OCI-M1 (cell line): ENCODE results near the gene H2BK1.

Source experiments
- DNase-seq: peaks from one replicate; lab custom pipeline; 2025; lab: John Stamatoyannopoulos, UW

The H2BK1 gene

DNA sequence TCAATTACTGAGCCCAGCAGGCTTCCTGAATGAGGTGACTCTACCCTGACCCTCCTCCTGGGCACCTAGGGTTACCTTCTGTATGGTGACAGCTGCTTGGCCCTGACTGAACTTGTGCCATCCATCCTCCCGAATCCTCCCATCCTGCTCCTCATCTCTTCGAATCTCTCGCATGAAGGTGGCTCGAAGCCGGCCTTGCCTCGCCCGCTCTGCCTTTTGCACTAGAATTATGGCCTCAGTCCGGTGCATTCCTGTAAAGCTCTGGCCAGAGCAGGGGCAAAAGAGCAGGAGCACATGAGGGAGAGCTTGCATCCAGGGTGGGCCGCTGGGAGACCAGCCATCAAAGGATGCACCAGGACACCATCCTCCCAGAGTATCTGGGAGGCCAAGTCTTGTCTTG is 7.5 kb downstream of the H2BK1 start:
- DNase-seq = no peak

DNA sequence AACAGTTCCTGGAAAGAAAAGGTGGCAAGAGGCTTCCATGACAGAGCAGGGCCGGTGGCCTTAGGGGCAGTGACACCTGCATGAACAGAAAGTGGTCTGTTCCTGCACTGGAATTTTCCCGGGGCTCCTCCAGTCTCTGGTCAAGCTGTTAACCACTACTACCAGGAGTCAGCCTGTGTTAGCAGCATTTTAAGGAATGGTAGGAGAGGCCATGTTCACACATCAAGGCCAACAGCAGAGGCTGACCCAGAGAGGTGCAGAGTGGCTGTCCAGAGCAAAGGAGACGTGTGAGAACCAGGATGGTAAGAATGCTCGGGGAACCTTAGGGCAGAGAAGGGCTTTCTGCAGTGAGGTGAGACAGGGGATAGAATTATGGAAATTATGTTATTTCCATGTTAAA is 8.5 kb downstream of the H2BK1 start:
- DNase-seq = no peak

DNA sequence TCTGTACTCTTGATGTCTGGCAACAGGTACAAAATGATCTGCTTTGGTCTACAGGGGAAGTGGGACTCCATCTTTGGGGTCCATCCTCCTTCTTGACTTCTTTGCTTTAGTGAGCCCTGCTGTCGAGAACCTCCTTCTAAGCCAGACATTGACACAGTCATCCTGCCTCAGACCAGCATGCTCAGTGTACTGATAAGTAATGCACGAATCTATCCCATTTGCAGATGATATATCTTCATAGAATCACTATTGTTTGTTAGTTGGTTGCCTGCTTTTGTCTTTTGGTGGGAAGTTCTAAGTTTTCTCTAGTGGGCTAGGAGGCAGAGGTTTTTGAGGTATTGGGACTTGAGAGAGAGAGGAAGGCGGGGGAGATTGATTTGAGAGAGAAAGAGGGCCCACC is 8.9 kb downstream of the H2BK1 start:
- DNase-seq = no peak

DNA sequence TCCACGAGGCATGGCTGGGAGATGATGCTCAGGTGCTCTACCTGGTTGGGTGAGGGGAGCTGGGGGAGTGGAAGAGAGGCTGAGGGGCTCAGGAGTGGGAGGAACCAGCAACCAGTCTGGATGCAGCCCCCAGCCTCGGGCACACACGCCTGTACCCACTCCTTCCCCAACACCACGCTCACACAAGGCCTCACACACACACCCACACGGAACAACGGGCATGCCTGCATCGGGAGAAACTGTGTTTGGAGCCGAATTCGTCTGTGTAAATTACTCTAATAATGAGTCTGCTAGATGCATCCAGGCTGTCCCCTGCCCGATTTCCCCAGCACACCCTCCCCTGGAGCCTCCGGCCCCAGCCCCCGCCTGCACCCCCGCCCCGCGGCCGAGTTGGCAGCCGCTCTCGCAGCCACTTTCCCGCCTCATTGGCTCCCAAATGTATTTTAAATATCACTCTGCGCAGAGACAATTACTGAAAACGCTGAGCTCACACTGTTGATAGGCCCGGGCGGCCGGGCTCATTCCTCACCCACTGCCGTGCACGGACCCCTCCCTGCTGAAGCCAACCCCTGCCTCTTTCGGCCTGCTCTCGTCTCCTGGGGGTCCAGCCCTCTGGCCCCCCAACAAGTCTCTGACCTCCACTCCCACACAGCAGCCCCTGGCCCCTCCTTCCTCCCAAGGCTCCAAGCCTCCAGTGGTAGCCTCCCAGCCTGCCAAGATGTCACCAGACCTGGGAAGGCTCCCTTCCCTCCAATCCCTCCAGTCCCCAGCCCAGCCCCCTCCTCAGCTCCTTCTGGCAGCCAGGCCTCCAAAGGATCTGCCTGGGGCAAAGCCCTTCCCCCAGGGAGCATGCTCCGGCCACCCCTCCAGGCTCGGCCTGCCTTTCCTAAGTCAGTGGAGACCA is 11.1 kb downstream of the H2BK1 start:
- no peak for DNase-seq

DNA sequence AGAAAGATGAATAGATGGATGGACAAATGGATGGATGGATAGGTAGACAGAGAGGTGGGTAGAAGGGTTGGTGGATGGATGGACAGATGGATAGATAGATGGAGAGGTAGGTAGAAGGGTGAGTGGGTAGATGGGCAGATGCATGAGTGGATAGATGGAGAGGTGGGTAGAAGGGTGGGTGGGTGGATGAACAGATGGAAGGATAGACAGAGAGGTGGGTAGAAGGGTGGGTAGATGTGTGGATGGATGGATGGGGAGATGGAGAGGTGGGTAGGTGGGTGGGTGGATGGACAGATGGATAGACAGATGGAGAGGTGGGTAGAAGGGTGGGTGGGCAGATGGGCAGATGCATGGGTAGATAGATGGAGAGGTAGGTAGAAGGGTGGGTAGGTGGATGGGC is 12.4 kb downstream of the H2BK1 start:
- DNase-seq = no peak

DNA sequence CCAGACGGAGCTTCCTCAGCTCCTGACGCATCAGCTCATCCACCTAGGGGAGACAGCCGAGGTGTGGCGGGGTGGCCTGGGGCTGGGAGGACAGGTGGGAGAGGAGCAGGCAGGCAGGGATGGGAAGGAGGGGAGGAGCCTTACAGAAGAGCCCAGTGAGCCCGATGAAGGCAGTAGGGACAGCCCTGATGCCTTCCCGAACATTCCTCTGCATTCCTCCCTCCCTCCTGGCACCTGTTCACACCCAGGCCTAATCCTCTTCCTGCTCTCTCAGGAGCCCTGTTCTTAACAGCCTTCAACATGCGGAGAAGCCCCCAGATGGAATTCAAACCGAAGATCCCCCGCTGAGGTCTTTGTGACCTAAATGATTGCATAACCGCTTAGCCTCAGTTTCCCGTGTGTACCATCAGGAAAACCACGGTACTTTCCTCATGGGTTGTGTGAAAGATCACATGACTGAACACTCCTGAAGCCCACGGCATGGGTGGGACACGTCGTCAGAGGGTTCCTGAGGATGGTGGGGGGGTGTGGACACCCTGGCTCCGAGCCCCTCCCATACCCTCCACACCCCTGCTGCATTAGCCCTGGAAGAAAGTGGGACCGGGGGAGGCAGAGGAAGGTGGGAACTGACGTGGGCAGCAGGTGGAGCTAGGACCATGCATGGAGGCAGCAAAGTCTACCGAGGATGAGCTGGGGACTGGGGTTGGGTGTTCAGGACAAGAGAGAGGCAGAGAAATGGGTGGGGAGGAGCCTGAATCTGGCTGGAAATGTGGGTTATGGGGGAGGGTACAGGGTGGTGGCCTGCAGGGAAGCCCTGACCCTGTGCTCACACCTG is 14.5 kb downstream of the H2BK1 start:
- no peak for DNase-seq

DNA sequence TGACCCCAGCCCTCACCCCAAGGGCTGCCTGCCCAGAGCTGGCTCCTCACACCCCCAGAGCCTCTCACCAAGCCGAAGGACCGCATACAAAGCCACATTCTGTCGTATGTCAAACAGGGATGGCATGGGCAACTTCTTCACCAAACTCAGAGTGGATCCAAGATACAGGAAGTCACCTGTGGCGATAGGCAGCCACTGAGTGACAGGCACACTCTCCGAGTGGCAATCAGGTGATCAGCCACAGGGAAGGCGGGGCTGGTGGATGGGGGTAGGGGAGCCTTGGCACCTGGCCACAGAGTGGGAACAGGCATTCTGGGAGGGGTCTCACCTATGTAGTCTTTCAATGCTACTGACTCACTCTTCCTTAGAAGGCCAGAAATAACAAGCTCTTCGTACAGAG is 16.1 kb downstream of the H2BK1 start:
- no peak for DNase-seq

DNA sequence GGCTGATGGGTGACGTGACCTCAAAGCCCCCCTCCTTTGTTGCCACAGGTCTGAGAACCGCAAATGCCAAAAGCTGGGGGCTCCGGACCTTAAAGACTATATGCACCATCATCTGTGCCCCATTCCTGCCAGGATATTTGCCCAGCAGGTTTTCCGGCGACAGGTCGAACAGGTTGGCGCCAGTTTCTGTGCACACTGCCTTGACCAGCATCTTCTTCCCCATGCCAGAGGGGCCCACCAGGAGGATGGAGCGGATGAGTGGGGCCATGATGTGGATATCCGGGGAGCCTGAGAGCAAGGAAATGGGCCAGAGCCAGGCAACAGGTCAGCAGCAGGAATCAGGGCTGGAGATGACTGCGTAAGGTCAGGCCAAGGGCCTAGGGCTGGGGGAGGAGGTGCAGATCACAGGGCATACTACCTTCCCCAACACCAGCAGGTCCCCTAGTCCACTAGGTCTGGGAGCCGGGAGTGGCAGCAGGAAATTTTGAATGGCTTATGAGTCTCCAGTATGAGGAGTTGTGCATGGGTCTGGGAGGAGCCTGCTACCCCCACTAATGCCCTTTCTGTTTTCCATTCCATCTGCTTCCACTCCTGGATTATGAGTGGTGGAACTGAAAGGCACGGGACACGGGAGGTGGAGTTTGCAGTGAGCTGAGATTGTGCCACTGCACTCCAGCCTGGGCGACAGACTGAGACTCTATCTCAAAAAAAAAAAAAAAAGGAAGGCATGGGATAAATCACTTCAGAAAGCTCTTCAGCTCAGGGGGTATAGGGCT is 16.9 kb downstream of the H2BK1 start:
- no peak for DNase-seq

DNA sequence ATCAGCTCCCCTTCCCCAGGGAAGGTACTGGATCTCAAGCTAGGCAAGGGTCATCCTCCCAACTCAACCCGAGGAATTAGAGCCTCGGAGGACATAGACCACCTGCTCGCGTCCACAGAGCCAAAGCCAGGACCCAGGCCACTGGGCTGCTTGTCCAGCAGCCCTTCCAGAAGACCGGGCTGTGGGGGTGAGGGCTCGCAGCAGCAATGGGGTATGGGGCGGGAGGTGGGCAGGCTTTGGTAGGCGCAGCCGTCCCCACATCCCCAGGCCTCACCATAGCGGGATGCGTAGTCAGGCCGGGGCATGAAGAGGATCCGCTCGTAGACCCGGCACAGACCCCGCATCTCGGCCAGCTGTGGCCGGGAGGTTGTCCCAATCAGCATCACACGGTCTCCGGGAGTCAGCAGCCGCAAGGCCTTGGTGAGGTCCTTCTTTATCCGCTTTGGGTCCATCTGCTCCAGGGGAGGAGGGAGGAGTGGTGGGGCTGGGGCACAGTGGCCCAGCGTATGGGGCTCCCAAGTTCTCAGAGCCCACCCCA is 18.2 kb downstream of the H2BK1 start:
- DNase-seq = no peak

DNA sequence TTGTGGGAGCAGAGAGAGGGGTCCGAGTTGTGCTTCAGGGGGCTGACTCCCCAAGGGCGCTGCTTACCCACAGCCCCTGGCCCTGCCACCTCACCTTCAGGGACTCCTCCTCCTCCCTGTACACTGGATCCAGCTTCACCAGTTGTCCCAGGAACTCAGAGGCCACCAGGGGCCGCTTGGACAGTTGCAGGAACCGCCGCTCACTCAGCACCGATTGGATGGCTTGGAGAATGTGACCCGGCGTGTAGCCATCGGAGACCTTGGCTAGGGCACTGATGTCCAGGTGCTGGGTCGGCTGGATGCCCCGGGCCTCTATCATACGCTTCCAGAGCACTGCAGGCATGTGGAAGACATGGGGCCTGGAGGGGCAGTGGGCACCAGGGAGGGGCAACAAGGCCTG is 18.7 kb downstream of the H2BK1 start:
- no peak for DNase-seq

DNA sequence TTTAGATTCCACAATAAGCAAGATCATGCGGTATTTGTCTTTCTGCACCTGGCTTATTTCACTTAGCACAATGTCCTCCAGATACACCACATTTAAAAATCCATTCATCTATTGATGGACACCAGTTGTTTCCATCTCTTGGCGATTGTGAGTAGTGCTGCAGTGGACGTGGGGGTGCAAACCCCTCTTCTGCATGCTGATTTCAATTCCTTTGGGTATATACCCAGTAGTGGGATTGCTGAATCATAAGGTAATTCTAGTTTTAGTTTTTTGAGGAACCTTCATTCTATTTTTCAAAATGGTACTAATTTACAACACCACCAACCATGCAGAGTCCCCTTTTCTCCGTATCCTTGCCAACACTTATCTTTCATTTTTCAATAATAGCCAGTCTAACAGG is 21.2 kb downstream of the H2BK1 start:
- DNase-seq = no peak

DNA sequence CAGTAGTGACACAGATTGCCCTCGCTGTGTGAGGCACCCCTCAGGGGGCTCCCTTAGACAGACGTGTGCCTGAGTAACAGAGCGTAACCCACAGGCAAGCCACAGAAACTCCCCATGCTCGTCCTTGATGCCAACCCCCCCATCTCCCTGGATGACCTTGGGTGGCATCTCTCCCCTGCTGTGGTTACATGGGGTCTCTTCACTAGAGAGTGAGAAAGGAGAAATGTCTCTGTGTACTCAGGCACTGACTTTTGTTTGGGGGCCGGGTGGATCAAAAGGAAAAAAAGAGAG is 22.1 kb downstream of the H2BK1 start:
- DNase-seq = no peak

DNA sequence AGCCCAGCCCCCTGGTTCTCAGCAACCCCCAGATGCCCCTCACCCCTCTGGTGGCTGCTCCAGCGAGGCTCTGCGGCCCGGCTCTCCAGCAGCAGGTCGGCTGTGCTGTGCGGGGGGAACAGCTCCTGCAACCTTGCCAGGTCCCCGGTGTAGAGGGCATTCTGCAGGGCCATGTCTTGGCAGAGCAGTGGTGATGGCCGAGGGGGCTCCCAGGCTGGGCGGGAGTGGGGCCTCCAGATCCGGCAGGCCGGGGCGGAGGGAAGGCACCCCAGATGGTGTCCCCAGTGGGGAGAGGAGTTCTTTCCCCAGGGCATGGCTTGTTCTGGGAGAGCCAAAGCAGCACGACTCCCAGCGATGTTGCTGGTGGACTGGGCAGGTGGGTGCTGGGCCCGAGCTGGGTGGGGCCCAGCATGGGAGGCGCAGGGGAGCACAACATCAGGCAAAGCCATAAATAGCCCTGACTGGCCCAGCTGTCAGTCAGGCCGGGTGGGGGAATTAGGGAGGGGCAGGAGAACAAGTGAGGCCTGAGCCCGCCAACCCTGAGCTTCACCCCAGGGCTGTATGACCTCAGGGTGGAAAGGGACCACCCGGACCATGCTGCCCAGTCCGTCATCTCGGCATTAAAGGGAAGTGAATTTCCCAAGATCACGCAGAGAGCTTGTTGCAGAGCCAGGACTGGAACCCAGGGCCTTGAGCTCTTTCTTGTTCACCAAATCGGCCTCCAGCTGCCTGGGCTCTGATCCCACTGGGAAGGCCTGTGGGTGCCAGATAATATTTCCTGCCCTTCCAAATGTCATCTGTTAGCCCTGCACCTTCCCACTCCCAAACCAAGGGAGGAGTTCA is 22.7 kb downstream of the H2BK1 start:
- no peak for DNase-seq

DNA sequence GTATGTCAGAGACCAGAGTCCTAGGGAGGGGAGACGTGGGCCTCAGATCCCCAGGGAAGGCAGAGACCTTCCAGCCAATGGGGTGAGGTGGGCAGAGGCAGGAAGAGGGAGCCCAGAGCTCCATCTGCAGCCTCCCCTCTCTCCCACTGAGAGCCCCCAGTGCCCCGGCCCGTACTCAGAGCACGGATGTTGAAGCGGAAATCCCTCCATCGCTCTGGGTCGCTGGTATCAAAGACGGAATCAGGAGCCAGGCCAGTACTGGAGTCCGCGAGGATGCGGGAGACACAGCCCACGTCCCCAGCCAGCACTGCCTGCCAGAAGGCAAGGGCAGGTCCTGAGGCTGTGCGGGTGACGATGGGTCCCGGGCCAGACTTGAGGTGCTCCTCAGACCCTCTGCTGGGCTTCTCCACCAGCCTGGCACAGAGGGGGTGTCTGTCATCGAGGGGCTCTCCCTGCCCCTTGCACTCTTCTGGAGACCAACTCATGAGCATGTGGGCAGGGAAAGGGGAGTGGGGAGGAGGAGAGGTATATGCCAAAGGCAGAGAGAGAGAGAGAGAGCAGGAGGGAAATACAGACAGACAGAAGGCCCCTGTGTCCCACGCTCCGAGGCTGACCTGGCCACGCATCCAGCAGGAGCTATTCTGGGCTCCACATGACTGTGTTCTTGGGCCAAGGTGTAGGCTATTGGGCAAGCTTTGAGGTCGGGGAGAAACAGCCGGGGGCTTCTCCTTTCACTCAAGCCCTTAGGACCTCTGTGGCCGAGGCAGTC is 23.5 kb downstream of the H2BK1 start, which contains the start of gene ASB10:
Gene ASB10 (minus strand): TSS at position 611 of the 769 bp plus-strand sequence. CDS start 120 bp downstream, at position 491.
- no peak for DNase-seq

DNA sequence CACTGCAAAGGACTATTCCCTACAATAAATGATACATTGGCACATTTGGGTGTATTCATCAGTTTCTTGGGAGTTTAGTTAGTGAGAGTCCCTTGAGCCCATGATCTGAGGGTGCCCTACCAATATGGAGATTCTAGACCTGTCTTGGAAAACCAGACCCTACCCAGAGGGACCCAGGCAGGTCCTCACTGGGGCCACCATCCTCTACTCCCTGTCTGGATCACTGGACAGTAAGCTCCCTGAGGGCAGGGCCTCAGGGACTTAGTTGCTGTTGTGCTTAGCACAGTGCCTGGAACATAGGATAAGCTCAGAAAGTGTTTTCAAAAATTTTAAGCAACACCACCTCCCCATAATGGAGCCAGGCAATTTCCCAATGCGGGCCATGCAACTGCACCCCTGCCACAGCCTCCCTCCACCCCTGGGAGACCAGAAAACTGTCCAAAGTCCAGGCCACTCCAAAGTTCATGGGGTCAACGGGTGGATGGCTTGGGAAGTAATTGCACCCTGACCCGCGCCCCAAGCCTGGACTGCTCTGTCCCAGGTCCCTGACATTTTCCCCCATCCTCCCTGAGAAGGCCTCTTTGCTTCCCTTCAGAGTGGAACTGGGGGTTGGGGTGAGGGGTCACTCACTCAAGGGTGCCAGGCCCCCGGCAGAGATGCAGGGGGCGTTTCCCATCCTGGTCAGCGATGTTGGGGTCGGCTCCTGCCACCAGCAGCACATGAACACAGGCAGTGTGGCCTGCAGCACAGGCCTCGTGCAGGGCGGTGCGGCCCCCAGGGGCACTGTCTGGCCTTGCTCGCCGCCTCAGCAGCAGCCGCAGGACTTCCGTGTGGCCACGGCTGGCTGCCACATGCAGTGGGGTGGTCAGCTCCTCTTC is 24.3 kb downstream of the H2BK1 start:
- DNase-seq = no peak

DNA sequence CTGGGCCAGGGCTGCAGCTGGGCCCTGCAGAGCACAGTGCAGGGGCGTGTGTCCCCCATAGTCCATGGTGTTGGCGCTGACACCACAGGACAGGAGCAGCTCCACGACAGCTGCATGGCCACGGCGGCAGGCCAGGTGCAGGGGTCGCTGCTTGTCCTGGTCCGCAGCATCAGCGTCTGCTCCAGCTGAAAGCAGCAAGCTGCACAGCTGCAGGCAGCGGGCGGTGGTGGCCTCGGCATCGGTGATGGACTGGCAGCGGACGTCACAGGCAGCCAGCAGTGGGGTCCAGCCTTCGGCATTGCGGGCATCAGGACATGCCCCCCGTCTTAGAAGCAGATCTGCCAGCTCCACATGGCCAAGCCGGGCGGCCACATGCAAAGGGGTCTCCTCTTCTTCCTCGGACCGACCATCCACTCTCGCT is 29.3 kb downstream of the H2BK1 start:
- no peak for DNase-seq

DNA sequence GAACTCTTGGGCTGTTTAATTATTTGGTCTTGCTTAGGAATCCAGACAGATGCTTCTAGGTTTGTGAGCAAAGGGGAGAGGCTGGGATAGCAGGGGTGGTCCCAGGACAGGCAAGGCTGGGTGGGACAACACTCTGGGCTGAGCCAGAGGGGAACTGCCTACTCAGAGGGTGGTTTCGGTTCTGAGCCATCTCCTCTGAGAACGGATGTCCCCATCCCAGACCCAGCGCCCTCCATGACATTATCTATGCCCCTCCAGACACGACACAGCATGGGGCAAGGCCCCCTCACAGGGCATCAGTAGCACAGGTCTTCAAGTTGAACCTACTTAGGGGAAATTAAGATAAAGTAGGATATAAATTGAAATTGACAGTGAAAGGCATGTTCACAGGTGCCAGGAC is 30.3 kb downstream of the H2BK1 start:
- no peak for DNase-seq

DNA sequence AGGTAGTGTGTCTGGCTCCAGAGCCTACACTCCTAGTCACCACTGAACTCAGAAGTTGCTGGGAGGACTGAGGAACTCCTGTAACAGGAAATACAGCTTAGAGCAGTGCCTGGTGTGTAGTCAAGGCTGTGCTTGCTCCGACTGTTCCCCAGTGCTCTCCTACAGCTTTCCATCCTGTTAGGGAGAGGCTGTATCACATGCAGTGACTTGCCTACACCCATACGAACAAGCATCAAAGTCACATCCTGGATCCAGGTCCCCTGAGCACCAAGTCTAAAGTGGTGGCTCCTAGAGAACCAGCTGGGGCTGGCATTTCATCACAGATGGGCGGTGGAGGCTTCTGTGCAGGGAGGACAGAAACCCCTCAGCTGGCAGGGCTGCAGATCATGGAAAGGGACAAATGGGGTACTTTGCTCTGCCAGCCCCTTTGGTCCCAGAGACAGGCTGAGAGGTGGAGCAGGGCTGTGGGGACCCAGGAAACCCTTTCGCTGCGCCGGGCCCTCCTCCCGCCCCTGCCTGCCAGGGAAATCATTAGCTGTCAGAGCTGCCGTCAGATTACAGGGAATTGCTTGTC is 30.9 kb downstream of the H2BK1 start:
- no peak for DNase-seq

DNA sequence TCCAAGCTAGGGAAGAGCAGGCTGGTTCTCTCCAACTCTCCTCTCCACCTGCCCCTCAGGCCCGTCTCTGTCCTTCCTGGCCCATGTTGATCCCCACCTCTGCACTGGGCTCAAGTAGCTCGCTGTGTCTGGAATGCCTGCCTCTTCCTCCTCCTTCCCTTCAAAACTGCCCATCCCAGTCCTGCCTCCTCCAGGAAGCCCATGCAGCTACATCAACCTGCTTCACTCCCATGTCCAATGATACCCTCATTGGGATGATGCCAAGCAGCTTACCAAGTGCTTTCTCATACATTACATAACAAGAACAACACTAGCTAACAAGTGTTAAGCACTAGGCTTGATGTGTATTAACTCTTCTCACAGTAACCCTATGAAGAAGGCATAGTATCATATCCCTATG is 31.5 kb downstream of the H2BK1 start:
- no peak for DNase-seq
